LNCAP (cell line): ENCODE data around the gene TP73.

Experiments used
- CTCF ChIP-seq: fragments of 450-650 bp; IDR thresholded peaks from 2 replicates; pipeline ENCODE4 v1.5.1; 2017; ENCODE audit warnings: mild to moderate bottlenecking

The TP73 gene

GRCh38 chr1:3670823-3671265 lies 18.5 kb downstream of the TP73 start:
- TF ChIP-seq CTCF: no peak

DNA sequence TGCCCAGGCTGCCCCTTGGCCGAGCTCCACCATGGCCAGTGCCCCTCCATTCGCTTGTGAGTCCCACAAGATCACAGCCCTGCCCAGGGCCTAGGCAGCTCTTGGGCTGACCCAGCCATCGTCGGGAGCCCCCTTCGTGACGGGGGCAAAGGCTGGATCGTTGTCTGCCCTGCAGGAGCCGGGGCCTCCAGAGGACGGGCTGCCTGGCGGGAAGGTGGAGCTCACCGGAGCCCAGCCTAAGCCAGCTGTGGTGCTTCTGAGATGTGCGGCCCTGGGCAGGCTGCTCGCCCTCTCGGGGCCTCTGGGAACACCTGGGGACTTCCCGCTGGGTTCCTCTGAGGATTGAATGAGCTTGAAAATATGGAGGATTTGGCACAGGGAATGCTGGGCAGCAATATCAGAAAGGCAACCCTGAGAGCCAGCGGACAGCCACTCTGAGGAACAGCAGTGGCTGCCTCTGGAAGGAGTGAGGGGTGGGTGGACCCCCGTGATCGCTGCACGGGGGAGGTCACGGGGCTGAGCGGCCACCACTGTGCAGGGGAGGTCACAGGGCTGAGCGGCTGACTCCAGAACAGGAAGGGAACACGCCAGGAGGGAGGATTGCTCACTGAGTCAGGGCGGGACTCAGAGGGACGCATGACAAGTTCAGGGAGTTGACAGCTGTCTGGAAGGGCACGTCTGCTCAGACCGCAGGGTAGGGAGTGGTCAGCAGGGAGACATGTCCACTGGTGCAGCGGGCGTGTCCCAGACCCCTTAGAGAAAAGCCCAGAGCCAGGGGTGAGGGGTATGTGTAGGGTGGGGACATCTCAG lies 19.3 kb downstream of the TP73 start:
- no peak for TF ChIP-seq CTCF

GRCh38 chr1:3672231-3672970 lies 20.1 kb downstream of the TP73 start:
- no peak for TF ChIP-seq CTCF

DNA sequence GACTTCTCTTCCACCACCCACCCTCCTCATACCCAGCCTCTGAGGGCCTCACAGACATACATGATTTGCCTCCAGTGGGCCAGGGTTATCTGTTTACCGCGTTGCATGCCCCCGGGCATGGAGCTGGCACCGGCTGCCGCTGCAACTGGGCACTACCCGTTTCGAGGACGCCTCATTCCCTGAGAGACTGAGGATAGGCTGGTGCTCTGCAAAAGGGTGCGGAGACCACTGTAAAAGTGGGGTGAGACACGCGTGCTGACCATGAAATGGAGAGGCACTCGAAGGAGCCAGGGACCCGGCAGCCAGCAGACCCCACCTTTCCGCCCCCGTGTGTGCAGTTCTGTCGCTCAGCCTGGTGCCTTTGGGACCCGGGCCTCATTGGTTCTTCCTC lies 20.6 kb downstream of the TP73 start:
- no peak for TF ChIP-seq CTCF

- TF ChIP-seq CTCF: no peak
Observed at GRCh38 chr1:3673381-3674099, 21.2 kb downstream of the TP73 start.

DNA sequence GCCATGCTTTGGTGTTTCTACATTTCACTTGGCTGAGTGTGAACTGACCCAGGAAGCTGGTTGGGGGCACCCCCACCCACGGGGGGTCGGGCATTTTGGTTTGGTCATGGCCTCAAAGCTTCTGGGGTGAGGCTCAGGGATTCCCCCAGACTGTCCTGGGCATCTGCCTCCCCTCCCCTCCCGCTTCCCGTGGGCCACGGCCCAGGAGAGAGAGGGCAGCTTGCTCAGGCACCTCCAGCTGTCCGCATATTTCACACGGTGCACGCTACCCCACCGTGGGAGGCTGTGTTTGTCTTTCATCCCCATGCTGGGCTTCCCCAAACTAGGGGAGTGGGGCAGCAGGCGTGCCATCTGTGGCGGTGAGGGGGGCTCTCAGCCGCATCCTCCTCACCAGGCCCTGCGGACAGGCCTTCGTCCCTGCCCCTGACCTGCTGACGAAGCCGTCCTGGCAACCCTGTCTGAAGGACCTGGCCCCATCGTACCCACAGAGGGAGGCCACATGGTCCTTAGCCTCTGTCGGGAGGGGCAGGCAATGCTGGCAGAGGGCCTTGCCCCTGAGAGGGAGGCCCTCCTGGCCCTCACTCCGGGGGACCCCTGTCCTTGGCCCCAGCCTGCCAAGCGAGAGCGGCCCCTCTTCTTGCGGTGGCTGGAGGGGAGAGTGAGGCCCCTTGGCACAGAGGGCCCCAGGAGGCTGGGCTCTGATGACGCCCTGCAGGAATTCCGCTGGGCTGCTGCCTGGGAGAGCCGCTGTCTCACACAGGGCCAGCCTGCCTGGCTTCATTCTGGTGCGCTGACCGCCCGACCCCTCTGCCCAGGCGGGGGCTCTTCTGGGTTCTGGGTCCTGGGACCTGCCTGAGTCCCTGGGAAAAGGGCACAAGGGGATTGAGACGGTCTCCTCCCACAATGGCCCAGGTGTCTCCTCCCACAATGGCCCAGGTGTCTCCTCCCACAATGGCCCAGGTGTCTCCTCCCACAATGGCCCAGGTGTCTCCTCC lies 22.1 kb downstream of the TP73 start:
- no peak for TF ChIP-seq CTCF
